Measurements from ENCODE around the gene CTAG2.

- no peak for TF ChIP-seq CBFB (CRISPR knock-in tag; IDR thresholded peaks at IDR 0.05; ENCODE audit: low read depth)
- no peak for TF ChIP-seq TEAD4 (CRISPR knock-in tag; IDR thresholded peaks at IDR 0.05)
- TF ChIP-seq CTCF (IDR thresholded peaks at IDR 0.05): no peak
- no peak for TF ChIP-seq NR2C2 (CRISPR knock-in tag; IDR thresholded peaks at IDR 0.05)
- no peak for TF ChIP-seq ESRRA (CRISPR knock-in tag; IDR thresholded peaks at IDR 0.05; ENCODE audit: borderline replicate concordance)
- TF ChIP-seq, protein P1, sequence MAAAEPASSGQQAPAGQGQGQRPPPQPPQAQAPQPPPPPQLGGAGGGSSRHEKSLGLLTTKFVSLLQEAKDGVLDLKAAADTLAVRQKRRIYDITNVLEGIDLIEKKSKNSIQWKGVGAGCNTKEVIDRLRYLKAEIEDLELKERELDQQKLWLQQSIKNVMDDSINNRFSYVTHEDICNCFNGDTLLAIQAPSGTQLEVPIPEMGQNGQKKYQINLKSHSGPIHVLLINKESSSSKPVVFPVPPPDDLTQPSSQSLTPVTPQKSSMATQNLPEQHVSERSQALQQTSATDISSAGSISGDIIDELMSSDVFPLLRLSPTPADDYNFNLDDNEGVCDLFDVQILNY (CRISPR knock-in tag; IDR thresholded peaks at IDR 0.05): no peak
- TF ChIP-seq ATF3 (CRISPR knock-in tag; conservative IDR thresholded peaks at IDR 0.05): no peak
- TF ChIP-seq NR3C1 (CRISPR knock-in tag; conservative IDR thresholded peaks at IDR 0.05; ENCODE audit: low read depth): no peak
- TF ChIP-seq NFYB (CRISPR knock-in tag; conservative IDR thresholded peaks at IDR 0.05; ENCODE audit: low read depth): no peak
- TF ChIP-seq, protein P2, sequence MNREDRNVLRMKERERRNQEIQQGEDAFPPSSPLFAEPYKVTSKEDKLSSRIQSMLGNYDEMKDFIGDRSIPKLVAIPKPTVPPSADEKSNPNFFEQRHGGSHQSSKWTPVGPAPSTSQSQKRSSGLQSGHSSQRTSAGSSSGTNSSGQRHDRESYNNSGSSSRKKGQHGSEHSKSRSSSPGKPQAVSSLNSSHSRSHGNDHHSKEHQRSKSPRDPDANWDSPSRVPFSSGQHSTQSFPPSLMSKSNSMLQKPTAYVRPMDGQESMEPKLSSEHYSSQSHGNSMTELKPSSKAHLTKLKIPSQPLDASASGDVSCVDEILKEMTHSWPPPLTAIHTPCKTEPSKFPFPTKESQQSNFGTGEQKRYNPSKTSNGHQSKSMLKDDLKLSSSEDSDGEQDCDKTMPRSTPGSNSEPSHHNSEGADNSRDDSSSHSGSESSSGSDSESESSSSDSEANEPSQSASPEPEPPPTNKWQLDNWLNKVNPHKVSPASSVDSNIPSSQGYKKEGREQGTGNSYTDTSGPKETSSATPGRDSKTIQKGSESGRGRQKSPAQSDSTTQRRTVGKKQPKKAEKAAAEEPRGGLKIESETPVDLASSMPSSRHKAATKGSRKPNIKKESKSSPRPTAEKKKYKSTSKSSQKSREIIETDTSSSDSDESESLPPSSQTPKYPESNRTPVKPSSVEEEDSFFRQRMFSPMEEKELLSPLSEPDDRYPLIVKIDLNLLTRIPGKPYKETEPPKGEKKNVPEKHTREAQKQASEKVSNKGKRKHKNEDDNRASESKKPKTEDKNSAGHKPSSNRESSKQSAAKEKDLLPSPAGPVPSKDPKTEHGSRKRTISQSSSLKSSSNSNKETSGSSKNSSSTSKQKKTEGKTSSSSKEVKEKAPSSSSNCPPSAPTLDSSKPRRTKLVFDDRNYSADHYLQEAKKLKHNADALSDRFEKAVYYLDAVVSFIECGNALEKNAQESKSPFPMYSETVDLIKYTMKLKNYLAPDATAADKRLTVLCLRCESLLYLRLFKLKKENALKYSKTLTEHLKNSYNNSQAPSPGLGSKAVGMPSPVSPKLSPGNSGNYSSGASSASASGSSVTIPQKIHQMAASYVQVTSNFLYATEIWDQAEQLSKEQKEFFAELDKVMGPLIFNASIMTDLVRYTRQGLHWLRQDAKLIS (CRISPR knock-in tag; IDR thresholded peaks at IDR 0.05; ENCODE audit: borderline replicate concordance): no peak
- TF ChIP-seq, protein P3, sequence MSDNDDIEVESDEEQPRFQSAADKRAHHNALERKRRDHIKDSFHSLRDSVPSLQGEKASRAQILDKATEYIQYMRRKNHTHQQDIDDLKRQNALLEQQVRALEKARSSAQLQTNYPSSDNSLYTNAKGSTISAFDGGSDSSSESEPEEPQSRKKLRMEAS (CRISPR knock-in tag; IDR thresholded peaks at IDR 0.05): no peak
- no peak for TF ChIP-seq USF2 (CRISPR knock-in tag; IDR thresholded peaks at IDR 0.05)
- TF ChIP-seq, protein P4, sequence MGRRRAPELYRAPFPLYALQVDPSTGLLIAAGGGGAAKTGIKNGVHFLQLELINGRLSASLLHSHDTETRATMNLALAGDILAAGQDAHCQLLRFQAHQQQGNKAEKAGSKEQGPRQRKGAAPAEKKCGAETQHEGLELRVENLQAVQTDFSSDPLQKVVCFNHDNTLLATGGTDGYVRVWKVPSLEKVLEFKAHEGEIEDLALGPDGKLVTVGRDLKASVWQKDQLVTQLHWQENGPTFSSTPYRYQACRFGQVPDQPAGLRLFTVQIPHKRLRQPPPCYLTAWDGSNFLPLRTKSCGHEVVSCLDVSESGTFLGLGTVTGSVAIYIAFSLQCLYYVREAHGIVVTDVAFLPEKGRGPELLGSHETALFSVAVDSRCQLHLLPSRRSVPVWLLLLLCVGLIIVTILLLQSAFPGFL (CRISPR knock-in tag; IDR thresholded peaks at IDR 0.05; ENCODE audit: borderline replicate concordance): no peak
- no peak for TF ChIP-seq ELF4 (CRISPR knock-in tag; IDR thresholded peaks at IDR 0.05; ENCODE audit: low read depth)
These were observed 43.3 kb upstream of the CTAG2 start for GRCh38 chrX:154696676-154697045.
